Stimulated activated CD8-positive, alpha-beta memory T cell treated with anti-CD3 and anti-CD28 coated beads, Interleukin-7, amount 100 ng/mL, for 4 hours (primary cell): ENCODE results near the gene TTLL1.
"Not testable (repeated sequence)": the region's sequence is repeated elsewhere in the genome, so short reads cannot be mapped to it uniquely, and the experiment has no call there.

Experiments used
- DNase-seq, 2 donors: peaks; one replicate each; pipeline ENCODE4 v3.0.0-alpha.2; 2020; ENCODE audit warnings: low read depth in 2 of 2

Gene TTLL1

GRCh38 chr22:43066844-43067385 is 22.3 kb downstream of the TTLL1 start:
- no peak for DNase-seq

- no peak for DNase-seq
These were observed 23.1 kb downstream of the TTLL1 start for GRCh38 chr22:43066134-43066533.

DNA sequence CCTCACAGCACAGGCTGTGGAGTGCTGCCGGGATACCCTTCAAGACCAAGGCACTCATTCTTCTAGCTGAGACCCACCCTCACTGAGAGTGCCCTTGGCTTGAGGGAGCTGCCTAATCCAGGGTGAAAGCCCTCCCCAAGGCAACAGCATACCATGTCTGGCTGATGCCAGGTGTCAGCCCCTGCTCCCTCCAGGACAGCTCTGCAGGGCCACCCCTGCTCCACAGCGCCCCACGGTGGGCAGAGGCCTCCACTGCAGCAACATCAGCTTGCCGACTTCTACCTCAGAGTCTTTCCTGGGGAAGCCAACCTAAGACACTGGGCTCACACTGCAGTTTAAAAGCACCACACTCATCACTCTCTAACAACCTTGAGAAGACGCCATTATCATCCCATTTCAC is 29.0 kb downstream of the TTLL1 start:
- no peak for DNase-seq

DNA sequence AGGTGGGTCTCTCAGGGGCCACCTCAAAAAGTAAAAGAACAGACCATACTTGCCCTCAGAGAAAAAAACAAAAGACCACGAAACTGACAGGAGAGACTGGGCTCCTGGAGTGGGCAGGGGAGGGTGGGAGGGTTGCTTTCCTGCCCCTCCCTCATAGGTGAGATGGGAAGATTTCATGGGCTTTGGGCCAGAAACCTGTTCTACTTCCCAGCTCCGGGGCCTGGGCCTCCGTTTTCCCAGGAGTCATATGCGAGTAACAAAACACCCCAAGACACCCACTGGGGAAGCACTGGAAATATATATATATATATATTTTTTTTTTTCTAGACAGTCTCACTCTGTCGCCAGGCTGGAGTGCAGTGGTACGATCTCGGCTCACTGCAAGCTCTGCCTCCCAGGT is 31.6 kb downstream of the TTLL1 start:
- DNase-seq: no peak

DNA sequence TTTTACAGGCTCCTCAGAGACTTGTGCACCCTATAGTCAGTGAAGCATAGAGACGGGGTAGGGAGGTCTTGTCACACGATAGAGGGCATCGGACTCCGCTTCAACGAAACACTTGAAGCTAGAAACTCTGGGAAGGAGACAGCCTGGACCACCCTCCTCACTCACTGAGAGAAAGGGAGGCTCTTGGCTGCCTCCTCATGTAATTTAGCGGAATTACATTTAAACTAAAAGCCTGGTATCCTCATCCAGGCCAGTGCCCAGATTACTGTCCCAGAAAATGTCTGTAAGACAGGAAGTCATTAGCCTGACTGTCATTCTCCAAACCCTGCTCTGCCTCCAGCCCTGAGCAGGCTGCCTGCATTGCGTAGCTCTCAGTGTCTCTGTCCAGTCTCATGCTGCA is 36.0 kb downstream of the TTLL1 start:
- no peak for DNase-seq

DNA sequence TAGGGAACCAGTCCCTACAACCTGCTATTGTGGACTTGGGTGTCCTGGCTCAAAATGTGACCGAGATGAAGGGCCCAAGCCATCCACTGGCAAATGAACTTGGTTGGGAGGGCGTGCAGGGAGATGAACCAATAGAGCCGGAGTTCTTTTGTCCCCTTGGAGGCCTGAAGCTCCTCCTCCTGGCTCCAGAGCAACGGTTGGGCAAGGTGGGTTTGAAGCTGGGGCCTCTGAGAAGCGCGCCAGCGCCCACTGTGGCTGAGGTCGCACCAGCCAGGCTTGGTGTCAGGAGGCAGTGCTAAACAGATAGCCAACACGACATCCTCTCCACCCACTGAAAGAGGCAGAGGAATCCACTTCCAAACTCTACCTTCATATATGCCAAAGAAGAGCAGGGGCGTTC is 38.2 kb downstream of the TTLL1 start:
- no peak for DNase-seq

DNA sequence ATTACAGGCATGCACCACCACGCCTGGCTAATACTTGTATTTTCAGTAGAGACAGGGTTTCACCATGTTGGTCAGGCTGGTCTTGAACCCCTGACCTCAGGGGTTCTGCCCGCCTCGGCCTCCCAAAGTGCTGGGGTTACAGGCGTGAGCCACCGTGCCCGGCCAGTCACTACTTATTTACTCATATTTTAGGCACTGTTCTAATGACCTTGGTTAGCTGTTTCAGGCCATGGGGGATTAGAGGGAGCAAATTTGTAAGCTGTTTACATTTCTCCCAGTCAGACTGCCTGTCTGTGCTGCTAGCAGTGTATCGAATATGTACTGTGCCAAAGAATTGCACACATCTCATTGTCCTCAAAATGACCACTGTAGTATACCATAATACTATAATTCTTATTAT is 41.6 kb downstream of the TTLL1 start:
- no peak for DNase-seq

DNA sequence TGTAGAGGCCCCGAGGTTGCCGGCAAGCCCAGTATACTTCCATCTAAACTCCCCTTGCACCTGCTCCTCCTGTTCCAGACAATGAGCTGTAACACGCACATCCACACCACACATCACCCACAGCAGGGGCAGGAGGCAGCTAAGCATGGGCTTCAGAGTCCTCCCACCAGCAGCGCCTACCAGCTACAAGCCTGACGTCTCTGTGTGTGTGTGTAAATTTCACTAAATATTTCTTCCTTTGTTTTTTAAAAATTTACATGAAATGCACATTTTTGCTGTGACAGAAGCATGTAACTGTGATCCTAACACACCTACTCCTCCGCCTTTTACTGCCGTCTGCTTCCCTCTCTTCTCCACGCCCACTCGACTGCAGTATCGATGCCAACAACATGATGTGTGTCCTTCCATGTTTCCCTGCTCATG is 44.9 kb downstream of the TTLL1 start:
- no peak for DNase-seq

DNA sequence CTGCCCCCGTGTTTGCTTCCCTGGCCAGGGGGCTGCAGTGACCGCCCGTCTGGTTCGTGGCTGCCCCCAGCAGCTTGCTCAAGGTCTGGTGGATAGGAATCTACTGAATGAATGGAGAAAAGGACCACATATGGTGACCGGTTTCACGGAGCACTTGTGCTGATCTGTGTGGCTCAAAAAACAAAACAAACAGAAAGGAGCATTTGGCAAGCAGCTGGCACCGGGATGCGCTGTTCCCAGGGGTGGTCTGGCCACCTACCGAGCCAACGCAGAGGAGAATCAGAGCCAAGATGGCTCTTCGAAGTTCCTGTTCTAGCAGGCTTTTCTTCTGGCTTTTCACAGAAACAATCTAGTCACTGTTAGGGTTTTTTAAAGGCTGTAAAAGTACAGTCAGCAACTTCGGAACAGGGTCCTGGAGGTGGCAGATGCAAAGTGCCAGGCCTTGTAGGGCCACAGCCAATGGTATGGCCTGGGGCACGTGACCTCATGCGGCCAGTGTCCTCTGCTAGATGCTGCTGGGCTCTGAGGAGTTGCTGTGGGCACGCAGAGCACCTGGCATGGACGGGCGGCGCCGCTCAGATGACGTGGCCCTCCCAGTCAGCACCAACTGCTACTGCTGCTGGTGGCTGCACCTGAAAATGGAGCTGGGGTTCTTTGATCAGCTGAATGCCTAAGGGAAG is 47.0 kb downstream of the TTLL1 start:
- DNase-seq: no peak

DNA sequence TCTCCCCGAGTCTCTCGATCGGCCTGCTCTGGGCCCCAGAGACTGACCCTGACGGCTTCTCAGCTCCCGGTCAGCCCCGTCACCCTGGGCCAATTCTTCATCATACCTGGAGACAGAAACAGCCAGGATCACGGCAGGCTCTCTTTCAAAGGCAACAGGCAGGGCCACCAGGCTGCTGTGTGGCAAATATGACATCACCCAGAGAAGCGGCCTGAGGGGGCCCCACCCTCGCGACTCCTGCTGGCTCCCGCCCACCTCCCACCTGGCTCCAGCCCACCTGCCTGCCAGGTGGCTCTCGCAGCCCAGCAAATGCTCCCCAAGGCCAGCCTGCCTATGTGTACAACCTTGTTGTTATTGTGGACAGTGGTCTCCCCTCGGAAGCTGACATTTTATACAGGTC is 49.4 kb downstream of the TTLL1 start:
- no peak for DNase-seq

DNA sequence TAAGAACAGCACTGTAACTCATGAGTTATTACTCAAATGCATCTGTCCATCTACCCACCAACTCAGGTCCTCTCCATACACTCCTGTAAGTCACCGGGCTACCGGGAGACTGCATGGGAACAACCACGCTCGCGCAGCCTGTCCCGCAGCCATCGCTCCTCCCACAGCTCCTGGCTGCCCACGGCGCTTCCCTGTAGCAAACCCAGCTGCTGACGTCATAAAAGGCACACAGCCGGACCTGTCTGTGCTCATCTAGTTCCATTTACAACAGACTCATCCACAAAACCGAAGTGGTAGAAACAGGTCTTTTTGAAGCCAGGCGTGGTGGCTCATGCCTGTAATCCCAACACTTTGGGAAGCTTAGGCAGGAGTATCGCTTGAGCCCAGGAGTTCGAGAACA is 50.9 kb downstream of the TTLL1 start:
- no peak for DNase-seq

DNA sequence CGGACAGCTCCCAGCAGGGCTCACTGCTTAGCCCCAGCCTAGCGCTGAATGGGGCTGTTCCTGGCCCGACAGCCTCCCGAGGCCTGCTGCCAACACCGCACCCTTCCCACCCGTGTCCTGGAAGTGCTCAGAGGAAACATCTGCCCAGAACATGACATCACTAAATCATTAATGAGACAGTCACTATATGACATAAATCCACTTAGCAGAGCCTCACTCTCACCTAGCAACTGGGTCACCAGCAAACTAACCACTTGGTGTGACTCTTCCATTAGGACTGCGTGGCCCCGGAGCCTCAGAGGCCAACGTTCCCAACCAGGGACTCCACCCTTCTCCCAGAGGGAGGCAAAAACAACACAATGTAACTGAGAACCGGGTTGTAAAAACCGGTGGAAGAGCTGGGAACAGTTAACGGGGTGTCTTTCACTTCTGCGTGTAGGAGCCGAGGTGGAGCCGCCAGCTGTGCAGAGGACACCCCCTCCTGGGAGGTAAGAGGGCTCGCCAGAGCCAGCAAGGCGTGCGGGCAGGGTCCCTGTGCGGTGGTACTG is 52.8 kb downstream of the TTLL1 start:
- no peak for DNase-seq

- DNase-seq: no peak
These were observed 53.9 kb downstream of the TTLL1 start for GRCh38 chr22:43035250-43035649.

- no peak for DNase-seq
These were observed 57.6 kb downstream of the TTLL1 start for GRCh38 chr22:43031617-43032016.

DNA sequence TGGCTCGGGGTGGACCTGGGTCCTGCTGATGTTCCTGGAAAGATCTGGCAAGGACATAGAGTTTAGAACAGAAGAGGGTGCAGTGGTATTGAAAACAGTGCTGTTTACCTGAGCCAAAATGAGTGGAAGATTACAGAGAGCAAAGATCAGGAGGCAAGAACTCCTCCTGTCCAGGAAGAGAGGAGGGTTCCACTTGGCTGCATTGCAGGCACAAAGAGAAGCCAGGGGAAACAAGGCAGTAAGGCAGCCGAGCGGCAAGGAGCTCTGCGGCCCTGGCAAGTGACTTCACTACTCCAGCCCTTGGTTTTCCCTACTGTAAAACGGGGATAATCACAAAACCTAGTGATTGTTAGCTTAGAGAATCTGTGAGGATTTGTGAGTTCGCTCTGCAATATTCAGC is 70.6 kb downstream of the TTLL1 start:
- DNase-seq: no peak

GRCh38 chr22:43017525-43018460 is 71.4 kb downstream of the TTLL1 start:
- no peak for DNase-seq

DNA sequence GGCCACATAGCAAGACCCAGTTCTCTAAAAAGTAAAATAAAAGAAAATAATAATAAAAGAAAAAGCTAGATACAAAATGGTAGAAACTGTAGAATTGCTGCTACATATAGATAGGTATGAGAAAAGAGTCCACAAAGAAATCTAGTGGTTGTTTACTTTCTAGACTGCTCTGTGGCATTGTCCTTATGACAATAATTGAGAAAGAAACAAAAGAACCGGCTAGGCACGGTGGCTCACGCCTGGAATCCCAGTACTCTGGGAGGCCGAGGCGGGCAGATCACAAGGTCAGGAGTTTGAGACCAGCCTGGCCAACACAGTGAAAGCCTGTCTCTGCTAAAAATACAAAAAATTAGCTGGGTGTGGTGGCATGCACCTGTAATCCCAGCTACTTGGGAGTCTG is 73.0 kb downstream of the TTLL1 start:
- DNase-seq: not testable (repeated sequence)

DNA sequence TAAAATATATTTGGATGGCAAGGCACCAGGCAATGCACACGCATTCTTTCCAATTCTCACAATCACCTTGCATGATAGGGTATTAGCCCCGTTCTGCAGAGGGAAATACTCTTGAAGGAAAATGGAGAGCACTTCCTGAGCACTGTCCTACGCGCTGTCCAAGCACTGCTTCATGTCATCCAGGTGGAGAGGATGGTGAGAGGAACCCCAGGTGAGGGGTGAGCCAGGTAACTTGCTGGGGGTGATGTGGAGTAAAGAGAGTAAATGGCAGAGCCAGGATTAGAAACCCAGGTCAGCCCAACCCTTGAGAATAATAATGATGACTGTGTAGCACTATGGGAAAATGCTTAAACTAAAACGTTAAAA is 73.5 kb downstream of the TTLL1 start:
- DNase-seq: no peak

GRCh38 chr22:43014869-43015676 is 74.1 kb downstream of the TTLL1 start, which contains the start of gene PACSIN2:
Gene PACSIN2 (minus strand): TSS chr22:43015149. CDS start chr22:42912080, 103,069 bp downstream.
- DNase-seq: peak; percentile 98 to 99

- no peak for DNase-seq
These were observed 74.8 kb downstream of the TTLL1 start for GRCh38 chr22:43014316-43014868.
